ENCODE measurements around the gene ADAMTS20.

The ADAMTS20 gene

GRCh38 chr12:43401096-43401495, 150.9 kb downstream of the ADAMTS20 start:
- no peaks in the 10 kb centered on the region for H3K27me3 ChIP-seq (ENCODE audit: insufficient read depth, low read length)
- no peak overlapping the region for H3K4me2 ChIP-seq (ENCODE audit: low read length)
- no peak overlapping the region for H3K14ac ChIP-seq (ENCODE audit: low read length)
- H3K18ac ChIP-seq (ENCODE audit: low read length), result no peak overlapping the region
- H3K9me3 ChIP-seq (ENCODE audit: insufficient read depth, low read depth, low read length), result no peaks in the 10 kb centered on the region
- no peak overlapping the region for H2BK120ac ChIP-seq (ENCODE audit: insufficient read depth, low read length, poor library complexity)
- H3K4me1 ChIP-seq (ENCODE audit: control insufficient read depth in 1 of 2, insufficient read depth in 2 of 2, low read length in 2 of 2), result no peaks in the 10 kb centered on the region
- H3K79me2 ChIP-seq (ENCODE audit: control insufficient read depth, insufficient read depth, low read length, poor library complexity), result no peaks in the 10 kb centered on the region
- H3K36me3 ChIP-seq (ENCODE audit: control insufficient read depth in 1 of 2, insufficient read depth in 2 of 2, low read length in 2 of 2), result no peaks in the 10 kb centered on the region
- no CpG with 5 or more reads among the region's 1 CpG for WGBS (ENCODE audit: extremely low coverage, insufficient coverage, insufficient read length)
- no peak overlapping the region for H4K8ac ChIP-seq (ENCODE audit: low read depth, low read length)
- H3K79me1 ChIP-seq (ENCODE audit: low read length), result no peaks in the 10 kb centered on the region
- H3K4ac ChIP-seq (ENCODE audit: low read depth, low read length), result no peak overlapping the region
- H2BK12ac ChIP-seq (ENCODE audit: low read length), result no peak overlapping the region
- no peak overlapping the region for H2AFZ ChIP-seq (ENCODE audit: insufficient read depth, low read length, poor library complexity)
- DNase-seq, result no peak
- no peak overlapping the region for H2BK5ac ChIP-seq (ENCODE audit: low read depth, low read length, poor library complexity)
- no peak overlapping the region for H2AK5ac ChIP-seq (ENCODE audit: low read length)
- H3K4me3 ChIP-seq (ENCODE audit: low read depth, low read length), result no peak overlapping the region
- H4K91ac ChIP-seq (ENCODE audit: low read depth, low read length), result no peak overlapping the region
- no peak overlapping the region for H3K23ac ChIP-seq (ENCODE audit: low read length)
- H4K12ac ChIP-seq (ENCODE audit: low read depth, low read length), result no peak overlapping the region
- no peak overlapping the region for H3K27ac ChIP-seq (ENCODE audit: low read depth, low read length)
- no peak overlapping the region for H3K9ac ChIP-seq (ENCODE audit: low read length)

- Histone ChIP-seq H3K4ac (ENCODE audit: low read depth, low read length) (no peak overlapping the region), H3K4me2 (ENCODE audit: low read length) (no peak overlapping the region), H3K36me3 (ENCODE audit: control insufficient read depth in 1 of 2, insufficient read depth in 2 of 2, low read length in 2 of 2) (no peaks in the 10 kb centered on the region), H2BK12ac (ENCODE audit: low read length) (no peak overlapping the region), H3K18ac (ENCODE audit: low read length) (no peak overlapping the region), H4K91ac (ENCODE audit: low read depth, low read length) (no peak overlapping the region), H3K9me3 (ENCODE audit: insufficient read depth, low read depth, low read length) (no peaks in the 10 kb centered on the region), H3K79me1 (ENCODE audit: low read length) (no peaks in the 10 kb centered on the region), H3K27ac (ENCODE audit: low read depth, low read length) (no peak overlapping the region), H3K27me3 (ENCODE audit: insufficient read depth, low read length) (no peaks in the 10 kb centered on the region), H4K12ac (ENCODE audit: low read depth, low read length) (no peak overlapping the region), H3K4me1 (ENCODE audit: control insufficient read depth in 1 of 2, insufficient read depth in 2 of 2, low read length in 2 of 2) (no peaks in the 10 kb centered on the region), H3K4me3 (ENCODE audit: low read depth, low read length) (no peak overlapping the region), H3K14ac (ENCODE audit: low read length) (no peak overlapping the region), H3K9ac (ENCODE audit: low read length) (no peak overlapping the region), H2BK120ac (ENCODE audit: insufficient read depth, low read length, poor library complexity) (no peak overlapping the region), H4K8ac (ENCODE audit: low read depth, low read length) (no peak overlapping the region), H3K23ac (ENCODE audit: low read length) (no peak overlapping the region), H2BK5ac (ENCODE audit: low read depth, low read length, poor library complexity) (no peak overlapping the region), H2AFZ (ENCODE audit: insufficient read depth, low read length, poor library complexity) (no peak overlapping the region), H3K79me2 (ENCODE audit: control insufficient read depth, insufficient read depth, low read length, poor library complexity) (no peaks in the 10 kb centered on the region), H2AK5ac (ENCODE audit: low read length) (no peak overlapping the region)
- WGBS (ENCODE audit: extremely low coverage, insufficient coverage, insufficient read length), result no CpG with 5 or more reads among the region's 5 CpGs
- no peak for DNase-seq
These were observed 155.3 kb downstream of the ADAMTS20 start for GRCh38 chr12:43396671-43397070.

- H2BK12ac ChIP-seq (ENCODE audit: low read length), result no peak overlapping the region
- H3K18ac ChIP-seq (ENCODE audit: low read length), result no peak overlapping the region
- no peak overlapping the region for H3K4me2 ChIP-seq (ENCODE audit: low read length)
- no peak overlapping the region for H4K91ac ChIP-seq (ENCODE audit: low read depth, low read length)
- H3K14ac ChIP-seq (ENCODE audit: low read length), result no peak overlapping the region
- H3K9ac ChIP-seq (ENCODE audit: low read length), result no peak overlapping the region
- H3K27me3 ChIP-seq (ENCODE audit: insufficient read depth, low read length), result no peaks in the 10 kb centered on the region
- no peaks in the 10 kb centered on the region for H3K36me3 ChIP-seq (ENCODE audit: control insufficient read depth in 1 of 2, insufficient read depth in 2 of 2, low read length in 2 of 2)
- no peak overlapping the region for H3K4ac ChIP-seq (ENCODE audit: low read depth, low read length)
- WGBS (ENCODE audit: extremely low coverage, insufficient coverage, insufficient read length), result no CpG with 5 or more reads among the region's 2 CpGs
- H4K8ac ChIP-seq (ENCODE audit: low read depth, low read length), result no peak overlapping the region
- H3K9me3 ChIP-seq (ENCODE audit: insufficient read depth, low read depth, low read length), result peaks cover 3% of the 10 kb centered on the region
- no peak overlapping the region for H3K4me3 ChIP-seq (ENCODE audit: low read depth, low read length)
- H3K79me2 ChIP-seq (ENCODE audit: control insufficient read depth, insufficient read depth, low read length, poor library complexity), result no peaks in the 10 kb centered on the region
- H2BK5ac ChIP-seq (ENCODE audit: low read depth, low read length, poor library complexity), result no peak overlapping the region
- H3K4me1 ChIP-seq (ENCODE audit: control insufficient read depth in 1 of 2, insufficient read depth in 2 of 2, low read length in 2 of 2), result no peaks in the 10 kb centered on the region
- H4K12ac ChIP-seq (ENCODE audit: low read depth, low read length), result no peak overlapping the region
- no peaks in the 10 kb centered on the region for H3K79me1 ChIP-seq (ENCODE audit: low read length)
- no peak overlapping the region for H2AK5ac ChIP-seq (ENCODE audit: low read length)
- no peak overlapping the region for H3K23ac ChIP-seq (ENCODE audit: low read length)
- H3K27ac ChIP-seq (ENCODE audit: low read depth, low read length), result no peak overlapping the region
- H2BK120ac ChIP-seq (ENCODE audit: insufficient read depth, low read length, poor library complexity), result no peak overlapping the region
- no peak for DNase-seq
- no peak overlapping the region for H2AFZ ChIP-seq (ENCODE audit: insufficient read depth, low read length, poor library complexity)
These were observed 159.9 kb downstream of the ADAMTS20 start for GRCh38 chr12:43392116-43392515.

- Histone ChIP-seq H2BK120ac (ENCODE audit: insufficient read depth, low read length, poor library complexity) (no peak overlapping the region), H3K4me3 (ENCODE audit: low read depth, low read length) (no peak overlapping the region), H2BK12ac (ENCODE audit: low read length) (no peak overlapping the region), H3K27me3 (ENCODE audit: insufficient read depth, low read length) (no peaks in the 10 kb centered on the region), H2AFZ (ENCODE audit: insufficient read depth, low read length, poor library complexity) (no peak overlapping the region), H3K36me3 (ENCODE audit: control insufficient read depth in 1 of 2, insufficient read depth in 2 of 2, low read length in 2 of 2) (no peaks in the 10 kb centered on the region), H2AK5ac (ENCODE audit: low read length) (no peak overlapping the region), H3K4ac (ENCODE audit: low read depth, low read length) (no peak overlapping the region), H4K91ac (ENCODE audit: low read depth, low read length) (no peak overlapping the region), H3K9ac (ENCODE audit: low read length) (no peak overlapping the region), H3K23ac (ENCODE audit: low read length) (no peak overlapping the region), H3K4me2 (ENCODE audit: low read length) (no peak overlapping the region), H3K79me2 (ENCODE audit: control insufficient read depth, insufficient read depth, low read length, poor library complexity) (no peaks in the 10 kb centered on the region), H3K27ac (ENCODE audit: low read depth, low read length) (no peak overlapping the region), H3K18ac (ENCODE audit: low read length) (no peak overlapping the region), H3K79me1 (ENCODE audit: low read length) (no peaks in the 10 kb centered on the region), H3K14ac (ENCODE audit: low read length) (no peak overlapping the region), H3K9me3 (ENCODE audit: insufficient read depth, low read depth, low read length) (no peaks in the 10 kb centered on the region), H4K8ac (ENCODE audit: low read depth, low read length) (no peak overlapping the region), H2BK5ac (ENCODE audit: low read depth, low read length, poor library complexity) (no peak overlapping the region), H4K12ac (ENCODE audit: low read depth, low read length) (no peak overlapping the region), H3K4me1 (ENCODE audit: control insufficient read depth in 1 of 2, insufficient read depth in 2 of 2, low read length in 2 of 2) (no peaks in the 10 kb centered on the region)
- WGBS (ENCODE audit: extremely low coverage, insufficient coverage, insufficient read length), result no CpG with 5 or more reads among the region's 1 CpG
- no peak for DNase-seq
These were observed 170.1 kb downstream of the ADAMTS20 start for GRCh38 chr12:43381879-43382278.

All from trophoblast cell (in vitro differentiated cells and primary cell).